Lower lobe of right lung (tissue), 2 donors: ENCODE results near the gene NOTCH1. TPM values are rescaled to one million over a fixed set of nuclear protein-coding genes. Genes with fewer than 3 reads are reported as not detected.

Source experiments
- ATAC-seq, 2 donors: fragments of 200-7000 bp; cut with Tn5 transposase; one replicate each; pipeline ENCODE4 v1.9.1; 2020 to 2022; ENCODE audit warnings: mild to moderate bottlenecking in 2 of 2, moderate library complexity in 2 of 2
- DNase-seq: peaks from one replicate; pipeline ENCODE4 v3.0.0-alpha.2; 2020
- H3K27ac ChIP-seq: fragments of 200-600 bp; one replicate; pipeline ENCODE4 v1.8.0; 2022
- H3K27me3 ChIP-seq: fragments of 200-600 bp; one replicate; pipeline ENCODE4 v1.8.0; 2022; ENCODE audit warnings: low read depth
- H3K36me3 ChIP-seq: fragments of 200-600 bp; one replicate; pipeline ENCODE4 v1.8.0; 2022; ENCODE audit warnings: mild to moderate bottlenecking
- H3K4me1 ChIP-seq: fragments of 200-600 bp; one replicate; pipeline ENCODE4 v1.8.0; 2022
- H3K4me3 ChIP-seq: fragments of 200-600 bp; one replicate; pipeline ENCODE4 v1.8.0; 2022; ENCODE audit warnings: mild to moderate bottlenecking
- H3K9me3 ChIP-seq: fragments of 200-600 bp; one replicate; pipeline ENCODE4 v1.8.0; 2022
- intact Hi-C: fragments of 100-400 bp; cut with DNase I; formaldehyde crosslinking; loops from one replicate; pipeline ENCODE4 v1.11.0; 2022
- total RNA-seq: library from RNA; stranded (reverse); fragmentation: NEBNext Ultra II Directional; extraction: Animal tissue kit (Norgen Biotek cat#: 25700); gene quantifications from one replicate; pipeline ENCODE4 v1.2.1, GENCODE V29; 2021
- TF ChIP-seq, protein P1 (sequence below): fragments of 200-600 bp; IDR thresholded peaks from one replicate; pipeline ENCODE4 v1.8.0; 2022; ENCODE audit warnings: antibody characterized with exemption, mild to moderate bottlenecking
- donor health status: DM: no; HTN: yes; CAD: no; lungs with severe emphysema.

Gene NOTCH1
- total RNA-seq, 1 donor from 2014 or later: 91.4 TPM

DNA sequence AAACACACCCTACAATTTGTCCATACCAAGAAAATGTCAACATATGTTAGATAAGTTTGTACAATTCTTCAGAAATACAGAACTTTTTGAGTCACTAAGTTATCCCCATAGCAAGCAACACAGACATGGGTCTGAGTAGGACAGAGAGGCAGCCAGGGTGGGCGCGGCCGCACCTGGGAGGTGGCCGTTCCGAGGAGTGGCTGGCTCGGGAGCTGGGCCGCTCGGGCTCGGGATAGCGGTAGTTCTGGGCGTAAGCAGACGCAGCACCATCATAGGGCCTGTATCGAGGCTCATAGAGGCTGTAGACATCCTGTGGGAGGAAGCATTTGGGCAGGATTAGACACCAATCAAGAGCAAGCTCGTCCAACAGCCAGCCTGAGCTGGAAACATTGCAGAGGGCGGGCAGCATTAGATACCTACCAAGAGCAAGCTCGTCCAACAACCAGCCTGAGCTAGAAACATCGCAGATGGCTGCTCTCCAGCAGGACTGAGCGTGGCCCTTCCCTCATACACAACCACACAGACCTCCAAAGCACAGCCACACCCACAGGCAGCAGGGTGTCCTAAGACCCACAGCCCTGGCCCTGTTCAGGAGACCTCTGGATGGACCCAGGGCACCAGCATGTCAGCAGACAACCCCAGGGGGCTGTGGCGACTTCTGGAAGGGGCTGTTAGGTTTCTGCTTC lies 73.9 kb downstream of the NOTCH1 start:
- intact Hi-C loops: no loop called here
- H3K36me3 ChIP-seq: peaks cover 100% of the 10 kb centered on the region

DNA sequence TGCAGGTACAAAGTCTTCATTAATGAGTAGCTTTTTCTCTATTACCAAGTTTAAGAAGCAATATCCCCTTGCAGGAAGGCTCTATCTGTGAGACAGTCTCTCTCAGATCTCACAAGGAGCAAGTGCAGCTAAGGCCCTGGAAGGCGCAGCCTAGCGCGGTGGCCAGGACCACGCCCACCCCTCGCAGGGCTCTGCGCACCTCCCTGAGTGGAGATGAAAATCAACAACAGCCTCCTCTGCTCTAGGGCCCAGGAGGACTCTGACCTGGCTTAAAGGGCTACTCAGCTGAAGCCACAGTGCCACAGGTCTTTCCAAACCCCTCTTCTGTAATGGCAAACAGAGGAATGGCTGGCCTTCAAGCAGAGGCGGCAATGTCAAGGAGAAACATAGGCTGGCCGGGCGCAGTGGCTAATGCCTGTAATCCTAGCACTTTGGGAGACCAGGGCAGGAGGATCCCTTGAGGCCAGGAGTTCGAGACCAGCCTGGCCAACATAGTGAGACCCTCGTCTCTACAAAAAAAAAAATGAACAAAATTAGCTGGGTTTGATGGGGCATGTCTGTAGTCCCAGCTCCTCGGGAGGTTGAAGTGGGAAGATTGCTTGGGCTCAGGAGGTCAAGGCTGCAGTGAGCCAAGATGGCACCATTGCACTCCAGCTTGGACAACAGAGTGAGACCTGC lies 74.9 kb downstream of the NOTCH1 start:
- DNase-seq (no peak), ATAC-seq (no peak)
- Histone ChIP-seq H3K27ac (no peak overlapping the region), H3K27me3 (no peaks in the 10 kb centered on the region), H3K4me1 (no peaks in the 10 kb centered on the region), H3K4me3 (no peak overlapping the region), H3K9me3 (no peaks in the 10 kb centered on the region), H3K36me3 (peaks cover 100% of the 10 kb centered on the region)
- TF ChIP-seq, protein P1, sequence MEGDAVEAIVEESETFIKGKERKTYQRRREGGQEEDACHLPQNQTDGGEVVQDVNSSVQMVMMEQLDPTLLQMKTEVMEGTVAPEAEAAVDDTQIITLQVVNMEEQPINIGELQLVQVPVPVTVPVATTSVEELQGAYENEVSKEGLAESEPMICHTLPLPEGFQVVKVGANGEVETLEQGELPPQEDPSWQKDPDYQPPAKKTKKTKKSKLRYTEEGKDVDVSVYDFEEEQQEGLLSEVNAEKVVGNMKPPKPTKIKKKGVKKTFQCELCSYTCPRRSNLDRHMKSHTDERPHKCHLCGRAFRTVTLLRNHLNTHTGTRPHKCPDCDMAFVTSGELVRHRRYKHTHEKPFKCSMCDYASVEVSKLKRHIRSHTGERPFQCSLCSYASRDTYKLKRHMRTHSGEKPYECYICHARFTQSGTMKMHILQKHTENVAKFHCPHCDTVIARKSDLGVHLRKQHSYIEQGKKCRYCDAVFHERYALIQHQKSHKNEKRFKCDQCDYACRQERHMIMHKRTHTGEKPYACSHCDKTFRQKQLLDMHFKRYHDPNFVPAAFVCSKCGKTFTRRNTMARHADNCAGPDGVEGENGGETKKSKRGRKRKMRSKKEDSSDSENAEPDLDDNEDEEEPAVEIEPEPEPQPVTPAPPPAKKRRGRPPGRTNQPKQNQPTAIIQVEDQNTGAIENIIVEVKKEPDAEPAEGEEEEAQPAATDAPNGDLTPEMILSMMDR: no peak
- intact Hi-C loops: no loop called here

More for the DNA sequence above, 73.9 kb downstream of the NOTCH1 start:
- no peaks in the 10 kb centered on the region for H3K27me3 ChIP-seq
- DNase-seq (no peak), ATAC-seq (peak in 1 of 2 donors; percentile 5)
- TF ChIP-seq, protein P1: no peak
- H3K4me3 ChIP-seq: no peak overlapping the region
- H3K27ac ChIP-seq: no peak overlapping the region
- no peaks in the 10 kb centered on the region for H3K9me3 ChIP-seq
- H3K4me1 ChIP-seq: no peaks in the 10 kb centered on the region

DNA sequence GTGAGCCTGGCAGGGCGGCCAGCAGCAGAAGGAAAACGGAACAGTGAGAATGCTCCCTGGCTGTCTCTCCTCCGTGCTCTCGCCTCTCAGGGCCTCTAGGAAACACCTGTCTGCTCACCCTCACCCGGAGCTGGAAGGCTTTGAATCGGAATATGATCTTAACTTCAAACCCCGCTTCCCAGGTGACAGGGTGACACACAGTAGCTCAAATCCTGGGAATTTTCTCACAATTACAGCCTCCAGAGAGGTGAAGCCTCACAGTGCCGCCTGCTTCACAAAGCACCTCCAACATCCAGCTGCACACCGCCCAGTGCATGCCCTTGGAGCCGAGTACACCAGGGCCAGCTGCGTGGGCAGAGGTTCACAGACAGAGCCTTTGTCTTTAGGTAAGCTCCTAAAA lies 75.5 kb downstream of the NOTCH1 start:
- no peaks in the 10 kb centered on the region for H3K4me1 ChIP-seq
- DNase-seq (no peak), ATAC-seq (no peak)
- intact Hi-C loops: no loop called here
- no peaks in the 10 kb centered on the region for H3K27me3 ChIP-seq
- H3K4me3 ChIP-seq: no peak overlapping the region
- peaks cover 100% of the 10 kb centered on the region for H3K36me3 ChIP-seq
- TF ChIP-seq, protein P1: no peak
- no peak overlapping the region for H3K27ac ChIP-seq
- no peaks in the 10 kb centered on the region for H3K9me3 ChIP-seq

DNA sequence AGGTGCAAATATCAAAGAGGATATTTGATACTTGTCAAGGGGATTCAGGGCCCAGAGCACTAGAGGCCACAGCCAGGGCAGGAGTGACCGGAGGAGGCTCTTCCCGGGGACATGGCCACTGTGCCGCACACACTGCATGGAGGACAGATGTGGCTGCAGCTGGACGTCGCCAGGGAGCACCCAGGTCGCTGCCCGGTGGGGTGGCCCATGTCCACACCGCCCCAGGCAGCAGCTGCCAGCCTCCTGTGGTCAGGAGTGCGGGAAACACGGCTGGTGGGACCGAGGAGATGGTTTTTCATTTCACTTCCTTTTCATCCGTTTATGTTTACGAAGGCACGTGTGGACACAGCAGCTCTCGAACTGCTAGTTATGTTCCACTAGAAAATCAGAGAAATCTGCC lies 78.1 kb downstream of the NOTCH1 start:
- H3K4me3 ChIP-seq: no peak overlapping the region
- no peak for DNase-seq
- intact Hi-C loops: no loop called here
- no peak for ATAC-seq
- H3K9me3 ChIP-seq: no peaks in the 10 kb centered on the region
- peaks cover 100% of the 10 kb centered on the region for H3K36me3 ChIP-seq
- no peaks in the 10 kb centered on the region for H3K4me1 ChIP-seq
- TF ChIP-seq, protein P1: no peak
- H3K27ac ChIP-seq: no peak overlapping the region
- no peaks in the 10 kb centered on the region for H3K27me3 ChIP-seq

DNA sequence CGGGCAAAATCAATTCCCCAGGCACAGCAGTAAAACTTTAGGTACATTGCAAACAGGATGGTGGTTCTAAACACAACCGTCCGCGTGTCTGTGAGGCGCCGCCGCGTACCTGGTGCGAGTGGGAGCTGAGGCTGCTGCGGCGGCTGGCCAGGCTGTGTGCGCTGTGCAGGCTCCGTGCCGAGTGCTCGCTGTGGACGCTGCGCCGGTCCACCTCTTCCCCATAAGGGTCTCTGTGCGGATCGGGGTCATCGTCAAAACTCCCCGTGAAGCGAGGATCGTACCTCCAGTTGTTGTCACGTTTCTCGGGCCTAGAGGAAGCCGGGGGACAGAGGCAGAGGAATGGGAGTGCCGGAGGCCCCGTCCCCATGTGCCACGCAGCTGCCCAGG lies 79.7 kb downstream of the NOTCH1 start:
- Histone ChIP-seq H3K9me3 (no peaks in the 10 kb centered on the region), H3K4me1 (no peaks in the 10 kb centered on the region), H3K36me3 (peaks cover 100% of the 10 kb centered on the region), H3K27ac (no peak overlapping the region), H3K27me3 (no peaks in the 10 kb centered on the region), H3K4me3 (no peak overlapping the region)
- intact Hi-C loops: no loop called here
- no peak for DNase-seq
- no peak for ATAC-seq
- TF ChIP-seq, protein P1: no peak
